SK-N-SH (cell line): ENCODE measurements around the gene RCN1.

ENCODE experiments used
- CHD2 ChIP-seq: fragments of 150-350 bp; IDR thresholded peaks from 2 replicates; pipeline ENCODE4 v1.6.1; 2018; ENCODE audit warnings: low read length; ENCODE audit not compliant: partially characterized antibody
- EP300 ChIP-seq, 2 experiments: IDR thresholded peaks; 2 replicates each; pipeline versions ENCODE4 v1.4.0 to v1.6.1; 2012; ENCODE audit warnings: borderline replicate concordance in 1 of 2, low read depth in 1 of 2, low read length in 1 of 2
- EZH2phosphoT487 ChIP-seq: fragments of 200-600 bp; sonication (generic); IDR thresholded peaks from 2 replicates; pipeline ENCODE4 v1.6.1; 2017; ENCODE audit warnings: low read depth, mixed run types, mild to moderate bottlenecking, antibody characterized with exemption, moderate library complexity, borderline replicate concordance
- FOXJ3 ChIP-seq: sonication (generic); formaldehyde crosslinking; IDR thresholded peaks from 2 replicates; pipeline ENCODE4 v1.5.1; 2020; ENCODE audit warnings: mild to moderate bottlenecking, missing genetic modification reagents
- FOXM1 ChIP-seq: IDR thresholded peaks from 2 replicates; pipeline ENCODE4 v1.4.0; 2012; ENCODE audit warnings: low read depth, mild to moderate bottlenecking
- GABPA ChIP-seq: IDR thresholded peaks from 2 replicates; pipeline ENCODE4 v1.4.0; 2012; ENCODE audit warnings: low read depth, mild to moderate bottlenecking
- MAX ChIP-seq: IDR thresholded peaks from 2 replicates; pipeline ENCODE4 v1.4.0; 2012; ENCODE audit warnings: low read depth
- POLR2AphosphoS5 ChIP-seq: IDR thresholded peaks from 2 replicates; pipeline ENCODE4 v1.6.1; 2012; ENCODE audit warnings: low read depth, low read length
- RAD21 ChIP-seq: IDR thresholded peaks from 2 replicates; pipeline ENCODE4 v1.6.1; 2012; ENCODE audit warnings: mild to moderate bottlenecking, low read length
- SIN3A ChIP-seq: IDR thresholded peaks from 2 replicates; pipeline ENCODE4 v1.6.1; 2012; ENCODE audit warnings: low read depth, mild to moderate bottlenecking, low read length, moderate library complexity, borderline replicate concordance
- SMC3 ChIP-seq: IDR thresholded peaks from 2 replicates; pipeline ENCODE4 v1.6.1; 2012; ENCODE audit warnings: low read depth, low read length, improper control_type of control experiment
- YY1 ChIP-seq: IDR thresholded peaks from 2 replicates; pipeline ENCODE4 v1.4.0; 2012; ENCODE audit warnings: low read depth, mild to moderate bottlenecking
- TF ChIP-seq, protein P1 (sequence below): IDR thresholded peaks from 2 replicates; pipeline ENCODE4 v1.6.1; 2012; ENCODE audit warnings: mild to moderate bottlenecking, low read depth, low read length, moderate library complexity
- TF ChIP-seq, protein P2 (sequence below): fragments of 200-600 bp; sonication (generic); IDR thresholded peaks from 2 replicates; pipeline ENCODE4 v1.6.1; 2017; ENCODE audit warnings: antibody characterized with exemption, mild to moderate bottlenecking, moderate library complexity

DNA sequence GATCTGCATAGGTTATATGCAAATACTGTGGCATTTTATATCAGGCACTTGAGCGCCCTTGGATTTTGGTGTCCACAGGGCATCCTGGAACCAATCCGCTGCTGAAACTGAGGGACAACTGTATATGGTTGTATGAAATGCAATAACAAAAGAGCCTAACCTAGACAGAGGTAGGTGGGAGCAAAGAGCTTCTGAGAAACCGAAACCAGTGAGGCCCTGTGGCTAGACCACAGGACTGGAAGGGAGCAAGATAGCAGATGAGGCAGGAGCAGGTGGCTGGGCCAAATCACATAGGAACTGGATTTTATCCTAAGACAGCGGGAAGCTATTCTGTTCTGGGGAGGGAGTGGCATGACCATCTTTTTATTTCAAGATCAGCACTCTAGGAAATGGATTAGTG lies 30.1 kb downstream of the RCN1 start:
- TF ChIP-seq, protein P1, sequence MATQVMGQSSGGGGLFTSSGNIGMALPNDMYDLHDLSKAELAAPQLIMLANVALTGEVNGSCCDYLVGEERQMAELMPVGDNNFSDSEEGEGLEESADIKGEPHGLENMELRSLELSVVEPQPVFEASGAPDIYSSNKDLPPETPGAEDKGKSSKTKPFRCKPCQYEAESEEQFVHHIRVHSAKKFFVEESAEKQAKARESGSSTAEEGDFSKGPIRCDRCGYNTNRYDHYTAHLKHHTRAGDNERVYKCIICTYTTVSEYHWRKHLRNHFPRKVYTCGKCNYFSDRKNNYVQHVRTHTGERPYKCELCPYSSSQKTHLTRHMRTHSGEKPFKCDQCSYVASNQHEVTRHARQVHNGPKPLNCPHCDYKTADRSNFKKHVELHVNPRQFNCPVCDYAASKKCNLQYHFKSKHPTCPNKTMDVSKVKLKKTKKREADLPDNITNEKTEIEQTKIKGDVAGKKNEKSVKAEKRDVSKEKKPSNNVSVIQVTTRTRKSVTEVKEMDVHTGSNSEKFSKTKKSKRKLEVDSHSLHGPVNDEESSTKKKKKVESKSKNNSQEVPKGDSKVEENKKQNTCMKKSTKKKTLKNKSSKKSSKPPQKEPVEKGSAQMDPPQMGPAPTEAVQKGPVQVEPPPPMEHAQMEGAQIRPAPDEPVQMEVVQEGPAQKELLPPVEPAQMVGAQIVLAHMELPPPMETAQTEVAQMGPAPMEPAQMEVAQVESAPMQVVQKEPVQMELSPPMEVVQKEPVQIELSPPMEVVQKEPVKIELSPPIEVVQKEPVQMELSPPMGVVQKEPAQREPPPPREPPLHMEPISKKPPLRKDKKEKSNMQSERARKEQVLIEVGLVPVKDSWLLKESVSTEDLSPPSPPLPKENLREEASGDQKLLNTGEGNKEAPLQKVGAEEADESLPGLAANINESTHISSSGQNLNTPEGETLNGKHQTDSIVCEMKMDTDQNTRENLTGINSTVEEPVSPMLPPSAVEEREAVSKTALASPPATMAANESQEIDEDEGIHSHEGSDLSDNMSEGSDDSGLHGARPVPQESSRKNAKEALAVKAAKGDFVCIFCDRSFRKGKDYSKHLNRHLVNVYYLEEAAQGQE = no peak
- TF ChIP-seq SIN3A (no peak), FOXJ3 (CRISPR knock-in tag) (no peak), CHD2 (no peak), GABPA (no peak), SMC3 (no peak), POLR2AphosphoS5 (no peak), MAX (no peak), EZH2phosphoT487 (no peak), YY1 (no peak), RAD21 (no peak), FOXM1 (no peak), EP300 (IDR thresholded peaks at IDR 0.05; ENCODE audit: borderline replicate concordance in 1 of 2, low read depth in 1 of 2, low read length in 1 of 2) (no peak)
- TF ChIP-seq, protein P2, sequence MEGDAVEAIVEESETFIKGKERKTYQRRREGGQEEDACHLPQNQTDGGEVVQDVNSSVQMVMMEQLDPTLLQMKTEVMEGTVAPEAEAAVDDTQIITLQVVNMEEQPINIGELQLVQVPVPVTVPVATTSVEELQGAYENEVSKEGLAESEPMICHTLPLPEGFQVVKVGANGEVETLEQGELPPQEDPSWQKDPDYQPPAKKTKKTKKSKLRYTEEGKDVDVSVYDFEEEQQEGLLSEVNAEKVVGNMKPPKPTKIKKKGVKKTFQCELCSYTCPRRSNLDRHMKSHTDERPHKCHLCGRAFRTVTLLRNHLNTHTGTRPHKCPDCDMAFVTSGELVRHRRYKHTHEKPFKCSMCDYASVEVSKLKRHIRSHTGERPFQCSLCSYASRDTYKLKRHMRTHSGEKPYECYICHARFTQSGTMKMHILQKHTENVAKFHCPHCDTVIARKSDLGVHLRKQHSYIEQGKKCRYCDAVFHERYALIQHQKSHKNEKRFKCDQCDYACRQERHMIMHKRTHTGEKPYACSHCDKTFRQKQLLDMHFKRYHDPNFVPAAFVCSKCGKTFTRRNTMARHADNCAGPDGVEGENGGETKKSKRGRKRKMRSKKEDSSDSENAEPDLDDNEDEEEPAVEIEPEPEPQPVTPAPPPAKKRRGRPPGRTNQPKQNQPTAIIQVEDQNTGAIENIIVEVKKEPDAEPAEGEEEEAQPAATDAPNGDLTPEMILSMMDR = no peak
